ENCODE results near the gene MIR17HG. TPM values are rescaled to one million over a fixed set of nuclear protein-coding genes. Genes with fewer than 3 reads are reported as not detected.
"Not testable (repeated sequence)": the region's sequence is repeated elsewhere in the genome, so short reads cannot be mapped to it uniquely, and the experiment has no call there.

The MIR17HG gene
- total and polyA plus RNA-seq, 7 donors, result 0.83 to 5.4 (median 3.1) TPM; not detected in 2

DNA sequence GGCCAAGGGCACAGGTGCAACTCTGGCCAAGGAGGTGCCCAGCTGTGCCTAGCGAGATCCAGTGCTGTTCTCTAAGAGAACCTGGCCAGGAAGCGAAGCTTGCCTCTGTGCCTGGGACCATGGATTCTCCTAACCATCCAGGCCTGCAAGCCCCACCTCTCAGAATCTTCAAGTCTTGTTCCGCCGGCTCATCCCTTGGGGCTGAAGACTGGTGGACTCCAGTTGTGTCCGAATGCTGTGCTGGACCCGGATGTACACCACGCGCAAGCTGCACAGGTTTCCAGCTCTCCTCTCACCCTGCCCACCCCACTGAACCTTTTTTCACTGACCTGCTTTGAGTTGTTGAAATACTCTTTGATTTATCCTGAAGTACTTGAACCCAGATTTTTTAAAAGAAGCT lies 27.5 kb upstream of the MIR17HG start:
- 96 to 98% methylated on average over 8 of the region's 8 CpGs for WGBS, 2 donors
- no peak overlapping the region for H3K4me3 ChIP-seq
- no peak overlapping the region for H3K27ac ChIP-seq
- TF ChIP-seq POLR2A (IDR thresholded peaks at IDR 0.05), result no peak
- TF ChIP-seq, protein P1, sequence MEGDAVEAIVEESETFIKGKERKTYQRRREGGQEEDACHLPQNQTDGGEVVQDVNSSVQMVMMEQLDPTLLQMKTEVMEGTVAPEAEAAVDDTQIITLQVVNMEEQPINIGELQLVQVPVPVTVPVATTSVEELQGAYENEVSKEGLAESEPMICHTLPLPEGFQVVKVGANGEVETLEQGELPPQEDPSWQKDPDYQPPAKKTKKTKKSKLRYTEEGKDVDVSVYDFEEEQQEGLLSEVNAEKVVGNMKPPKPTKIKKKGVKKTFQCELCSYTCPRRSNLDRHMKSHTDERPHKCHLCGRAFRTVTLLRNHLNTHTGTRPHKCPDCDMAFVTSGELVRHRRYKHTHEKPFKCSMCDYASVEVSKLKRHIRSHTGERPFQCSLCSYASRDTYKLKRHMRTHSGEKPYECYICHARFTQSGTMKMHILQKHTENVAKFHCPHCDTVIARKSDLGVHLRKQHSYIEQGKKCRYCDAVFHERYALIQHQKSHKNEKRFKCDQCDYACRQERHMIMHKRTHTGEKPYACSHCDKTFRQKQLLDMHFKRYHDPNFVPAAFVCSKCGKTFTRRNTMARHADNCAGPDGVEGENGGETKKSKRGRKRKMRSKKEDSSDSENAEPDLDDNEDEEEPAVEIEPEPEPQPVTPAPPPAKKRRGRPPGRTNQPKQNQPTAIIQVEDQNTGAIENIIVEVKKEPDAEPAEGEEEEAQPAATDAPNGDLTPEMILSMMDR (IDR thresholded peaks at IDR 0.05), result no peak
- TF ChIP-seq POLR2AphosphoS5 (IDR thresholded peaks at IDR 0.05), result no peak
- TF ChIP-seq EP300 (IDR thresholded peaks at IDR 0.05), result no peak
- no peaks in the 10 kb centered on the region for H3K36me3 ChIP-seq
- H3K9me3 ChIP-seq, result no peaks in the 10 kb centered on the region
- no peak for DNase-seq
- no peaks in the 10 kb centered on the region for H3K4me1 ChIP-seq
- peaks cover 0 to 8% (median 0%) of the 10 kb centered on the region in 3 donors for H3K27me3 ChIP-seq
- intact Hi-C loops (cut with DNase I), result loop anchor here (10.0 kb wide), 1 partner anchor 405 kb away; no protein-coding TSS in a partner anchor

DNA sequence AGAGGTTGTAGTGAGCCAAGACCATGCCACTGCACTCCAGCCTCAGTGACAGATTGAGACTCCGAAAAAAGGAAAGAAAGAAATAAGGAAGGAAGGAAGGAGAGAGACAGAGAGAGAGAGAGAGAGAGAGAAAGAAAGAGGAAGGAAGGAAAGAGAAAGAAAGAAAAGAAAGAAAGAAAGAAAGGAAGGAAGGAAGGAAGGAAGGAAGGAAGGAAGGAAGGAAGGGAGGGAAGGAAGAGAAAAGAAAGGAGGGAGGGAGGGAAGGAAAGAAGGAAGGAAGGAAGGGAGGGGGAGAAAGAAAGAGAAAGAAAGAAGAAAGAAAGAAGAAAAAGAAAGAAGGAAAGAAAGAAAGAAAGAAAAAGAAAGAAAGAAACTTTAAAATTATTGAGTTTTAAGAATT lies 26.5 kb upstream of the MIR17HG start:
- H3K36me3 ChIP-seq; H3K9me3 ChIP-seq; intact Hi-C loops (cut with DNase I); H3K27me3 ChIP-seq; H3K4me3 ChIP-seq; H3K4me1 ChIP-seq; DNase-seq; H3K27ac ChIP-seq: not testable (repeated sequence)
- WGBS, 2 donors, result 90 to 97% methylated on average over 1 of the region's 1 CpG

DNA sequence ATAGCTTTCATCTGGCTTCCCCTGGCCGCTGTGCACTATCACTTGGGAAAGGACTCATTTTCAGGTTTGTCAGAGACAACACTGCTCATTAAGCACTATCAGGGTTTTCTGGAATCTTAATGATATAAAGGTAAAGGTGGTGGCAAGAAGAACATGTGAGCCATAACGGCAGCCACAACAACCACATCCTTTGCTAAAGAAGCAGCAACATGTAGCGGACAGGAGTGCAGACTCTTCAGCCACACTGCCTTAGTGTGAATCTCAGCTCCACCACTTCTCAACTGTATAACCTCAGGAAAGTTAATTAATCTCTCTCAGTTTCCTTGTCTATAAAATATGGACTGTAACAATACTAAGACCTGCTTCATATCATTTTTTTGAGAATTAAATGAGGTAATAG lies 24.1 kb upstream of the MIR17HG start:
- H3K4me3 ChIP-seq, result no peak overlapping the region
- TF ChIP-seq, protein P1 (IDR thresholded peaks at IDR 0.05), result no peak
- TF ChIP-seq POLR2A (IDR thresholded peaks at IDR 0.05) (no peak), EP300 (IDR thresholded peaks at IDR 0.05) (no peak), POLR2AphosphoS5 (IDR thresholded peaks at IDR 0.05) (no peak)
- intact Hi-C loops (cut with DNase I), result no loop called here
- H3K4me1 ChIP-seq, result no peaks in the 10 kb centered on the region
- no peak for DNase-seq
- 79 to 85% methylated on average over 3 of the region's 3 CpGs for WGBS, 2 donors
- no peaks in the 10 kb centered on the region for H3K9me3 ChIP-seq
- H3K27me3 ChIP-seq, result no peaks in the 10 kb centered on the region
- no peaks in the 10 kb centered on the region for H3K36me3 ChIP-seq
- H3K27ac ChIP-seq, result no peak overlapping the region

DNA sequence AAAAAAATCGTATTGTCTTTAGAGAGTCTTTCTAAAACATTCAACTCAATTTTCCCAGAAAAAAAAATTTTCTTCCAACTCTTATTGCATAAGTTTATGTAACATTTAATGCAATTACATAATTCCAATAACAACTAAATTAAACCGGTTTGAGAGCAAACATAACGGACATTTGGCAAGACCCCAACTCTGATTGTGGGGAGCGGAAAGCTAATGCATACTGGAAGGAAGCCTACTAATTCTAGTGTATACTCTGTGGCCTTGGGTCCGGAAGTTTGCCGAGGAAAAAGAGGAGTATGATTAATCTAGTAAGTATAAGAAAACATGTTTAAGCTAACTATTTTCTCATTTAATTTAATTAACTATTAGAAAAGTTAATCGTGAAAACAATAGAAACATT lies 21.3 kb upstream of the MIR17HG start:
- TF ChIP-seq POLR2AphosphoS5 (IDR thresholded peaks at IDR 0.05), result no peak
- intact Hi-C loops (cut with DNase I), result no loop called here
- Histone ChIP-seq H3K27ac (no peak overlapping the region), H3K36me3 (no peaks in the 10 kb centered on the region), H3K4me1 (no peaks in the 10 kb centered on the region), H3K9me3 (no peaks in the 10 kb centered on the region), H3K27me3 (no peaks in the 10 kb centered on the region), H3K4me3 (no peak overlapping the region)
- 80 to 82% methylated on average over 7 of the region's 7 CpGs for WGBS, 2 donors
- DNase-seq, result no peak

DNA sequence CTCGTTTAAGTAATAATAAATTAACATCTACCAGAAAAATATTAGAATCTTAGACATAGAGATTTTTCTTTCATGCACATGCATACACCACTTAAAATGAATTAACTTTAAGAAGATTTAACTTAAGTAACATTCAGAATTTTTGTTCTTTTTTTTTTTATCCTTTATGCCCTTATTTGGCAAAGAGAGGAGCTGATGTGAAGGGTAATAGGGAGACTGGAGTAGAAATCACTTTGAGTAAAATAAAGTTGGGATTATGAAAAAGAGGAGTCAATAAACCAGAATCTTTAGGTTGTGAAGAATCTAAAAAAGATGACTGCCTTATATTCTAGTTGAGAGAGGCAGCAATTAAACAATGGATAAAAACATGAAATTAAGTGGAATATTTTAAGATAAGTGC lies 18.8 kb upstream of the MIR17HG start:
- DNase-seq, result no peak
- H3K9me3 ChIP-seq, result no peaks in the 10 kb centered on the region
- no peaks in the 10 kb centered on the region for H3K36me3 ChIP-seq
- TF ChIP-seq POLR2AphosphoS5 (IDR thresholded peaks at IDR 0.05) (no peak), EP300 (IDR thresholded peaks at IDR 0.05) (no peak), POLR2A (IDR thresholded peaks at IDR 0.05) (no peak)
- TF ChIP-seq, protein P1 (IDR thresholded peaks at IDR 0.05), result no peak
- H3K4me1 ChIP-seq, result no peaks in the 10 kb centered on the region
- WGBS, 2 donors, result 85 to 89% methylated on average over 1 of the region's 1 CpG
- no peak overlapping the region for H3K4me3 ChIP-seq
- intact Hi-C loops (cut with DNase I), result no loop called here
- H3K27ac ChIP-seq, result no peak overlapping the region
- H3K27me3 ChIP-seq, result no peaks in the 10 kb centered on the region

DNA sequence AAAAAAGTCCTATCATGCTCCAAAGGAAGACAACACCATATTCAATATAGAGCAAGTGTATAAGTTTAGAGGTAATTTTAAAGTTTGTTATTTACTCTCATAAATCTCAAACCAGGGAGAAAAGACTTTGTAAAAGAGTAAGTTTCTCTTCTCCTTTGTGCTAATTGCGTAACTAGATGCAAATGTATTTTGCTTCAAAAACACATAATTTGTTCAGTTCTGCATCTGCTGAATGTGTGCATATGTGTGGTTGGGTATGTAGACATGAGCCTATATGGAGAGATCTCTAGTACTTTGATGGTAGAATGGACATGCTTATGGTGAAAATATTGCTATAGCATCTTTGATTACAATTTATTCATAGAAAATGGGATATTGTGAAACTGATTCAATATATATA lies 17.8 kb upstream of the MIR17HG start:
- Histone ChIP-seq H3K9me3 (no peaks in the 10 kb centered on the region), H3K4me3 (no peak overlapping the region), H3K27me3 (no peaks in the 10 kb centered on the region), H3K4me1 (no peaks in the 10 kb centered on the region), H3K27ac (no peak overlapping the region), H3K36me3 (no peaks in the 10 kb centered on the region)
- TF ChIP-seq POLR2AphosphoS5 (IDR thresholded peaks at IDR 0.05) (no peak), EP300 (IDR thresholded peaks at IDR 0.05) (no peak), POLR2A (IDR thresholded peaks at IDR 0.05) (no peak)
- TF ChIP-seq, protein P1 (IDR thresholded peaks at IDR 0.05), result no peak
- intact Hi-C loops (cut with DNase I), result no loop called here
- DNase-seq, result no peak
- WGBS, 2 donors, result 79 to 91% methylated on average over 1 of the region's 1 CpG

Measured in sigmoid colon (tissue), 7 donors.